ENCODE results near the gene WEE1.

DNA sequence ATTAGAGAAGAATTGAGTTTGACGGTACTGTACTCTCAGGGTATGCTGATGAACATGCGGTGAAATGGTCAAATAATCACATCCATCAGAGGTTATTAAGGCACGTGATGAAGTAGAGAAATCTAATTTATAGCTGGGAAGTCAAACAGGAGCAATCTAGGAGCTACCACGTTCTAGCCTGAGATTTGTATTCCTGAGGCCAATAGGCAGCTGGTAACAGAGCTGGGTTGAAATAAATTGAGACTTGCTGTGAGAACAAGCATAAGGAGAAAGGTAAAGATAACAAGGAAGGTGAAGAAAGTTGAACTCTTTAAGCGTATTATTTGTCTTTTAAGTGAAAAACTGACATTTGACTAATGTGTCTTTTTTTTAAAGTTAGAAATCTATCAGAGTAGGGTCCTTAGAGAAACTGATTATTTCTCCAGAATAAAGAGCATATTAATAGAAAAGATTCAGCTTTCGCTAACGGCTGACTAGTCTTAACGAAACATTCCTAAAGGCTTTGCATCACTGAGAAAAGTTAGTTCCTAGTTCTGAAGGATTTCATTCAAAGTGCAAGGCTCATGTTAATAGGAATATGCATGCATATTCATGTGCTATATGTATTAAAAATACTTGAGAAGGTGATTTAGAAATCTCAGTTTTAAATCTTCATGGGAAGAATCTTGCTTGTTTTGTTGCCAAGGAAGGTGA lies 5.2 kb upstream of the WEE1 start:
- TF ChIP-seq CTCF (IDR thresholded peaks at IDR 0.05) (no peak), EP300 (IDR thresholded peaks at IDR 0.05) (no peak), POLR2A (IDR thresholded peaks at IDR 0.05) (no peak)
